H1 (cell line): ENCODE data around the gene RGS3. TPM values are rescaled to one million over a fixed set of nuclear protein-coding genes. Genes with fewer than 3 reads are reported as not detected.

ENCODE experiments used
- CTCF ChIA-PET: fragments of 300-600 bp; sonication (Branson Sonifier 250); formaldehyde crosslinking; loops from one replicate; lab custom pipeline; 2021; ENCODE audit not compliant: partially characterized antibody; lab: Charles Lee
- POLR2A ChIA-PET: fragments of 300-600 bp; sonication (Branson Sonifier 250); formaldehyde crosslinking; loops from one replicate; lab custom pipeline; 2021; ENCODE audit warnings: inconsistent platforms; ENCODE audit not compliant: partially characterized antibody; lab: Charles Lee
- DNase-seq, 2 experiments: peaks; one replicate each; pipeline versions ENCODE4 v3.0.0 to v3.0.0-alpha.2; 2010 to 2022; ENCODE audit warnings: low spot score in 2 of 2, low read depth in 1 of 2, mixed read lengths in 1 of 2
- FAIRE-seq: peaks from 2 replicates; lab custom pipeline; 2011; peaks lifted over from hg19 to GRCh38; lab: Jason Lieb, UNC
- H2AFZ ChIP-seq: 2 replicates; pipeline ENCODE4 v1.8.1; 2012; ENCODE audit warnings: low read length, inconsistent platforms
- H2AK5ac ChIP-seq: 2 replicates; pipeline ENCODE4 v1.6.1; 2013; ENCODE audit warnings: low read depth, low read length
- H2BK120ac ChIP-seq: replicated peaks from 2 replicates; pipeline ENCODE3; 2013; ENCODE audit warnings: low read depth, low read length, inconsistent platforms
- H2BK12ac ChIP-seq: 2 replicates; pipeline ENCODE4 v1.6.1; 2013; ENCODE audit warnings: low read depth, low read length
- H2BK15ac ChIP-seq: 2 replicates; pipeline ENCODE4 v1.6.1; 2013; ENCODE audit warnings: low read length
- H2BK20ac ChIP-seq: 2 replicates; pipeline ENCODE4 v1.6.1; 2013; ENCODE audit warnings: low read length
- H2BK5ac ChIP-seq: 2 replicates; pipeline ENCODE4 v1.6.1; 2013; ENCODE audit warnings: low read depth, low read length
- H3K14ac ChIP-seq: 2 replicates; pipeline ENCODE4 v1.6.1; 2013; ENCODE audit warnings: inconsistent platforms; ENCODE audit not compliant: insufficient read length
- H3K18ac ChIP-seq: 2 replicates; pipeline ENCODE4 v1.6.1; 2013; ENCODE audit warnings: low read length; ENCODE audit errors: extremely low read depth
- H3K23ac ChIP-seq: 2 replicates; pipeline ENCODE4 v1.6.1; 2013; ENCODE audit warnings: inconsistent platforms; ENCODE audit not compliant: insufficient read length
- H3K23me2 ChIP-seq: 2 replicates; pipeline ENCODE4 v1.6.1; 2013; ENCODE audit warnings: low read depth, low read length
- H3K27ac ChIP-seq: 2 replicates; pipeline ENCODE4 v1.6.1; 2011; ENCODE audit warnings: low read depth, low read length, inconsistent platforms
- H3K27me3 ChIP-seq, 4 experiments: replicated peaks in 1 of 4; 1 replicate in 1 of 4; 2 replicates in 3 of 4; pipeline versions ENCODE4 v1.6.1 to v1.8.1; 2011 to 2013; ENCODE audit warnings: low read length in 3 of 4, mild to moderate bottlenecking in 3 of 4, inconsistent platforms in 2 of 4, mixed read lengths in 2 of 4, moderate library complexity in 1 of 4; ENCODE audit not compliant: control insufficient read depth in 3 of 4, insufficient read depth in 3 of 4; ENCODE audit errors: extremely low read depth in 1 of 4
- H3K36me3 ChIP-seq, 4 experiments: 2 replicates each; pipeline versions ENCODE4 v1.6.1 to v1.8.1; 2011 to 2013; ENCODE audit warnings: mild to moderate bottlenecking in 4 of 4, low read length in 3 of 4, moderate library complexity in 2 of 4, control low read depth in 1 of 4, inconsistent platforms in 1 of 4; ENCODE audit not compliant: insufficient read depth in 4 of 4, control insufficient read depth in 2 of 4
- H3K4ac ChIP-seq: replicated peaks from 2 replicates; pipeline ENCODE3; 2013; ENCODE audit warnings: low read length, low read depth, mixed read lengths, inconsistent platforms; ENCODE audit not compliant: insufficient read length
- H3K4me1 ChIP-seq, 4 experiments: replicated peaks in 1 of 4; 1 replicate in 1 of 4; 2 replicates in 3 of 4; pipeline versions ENCODE4 v1.6.1 to v1.8.1; 2011 to 2013; ENCODE audit warnings: low read length in 3 of 4, inconsistent platforms in 2 of 4, mixed read lengths in 1 of 4; ENCODE audit not compliant: insufficient read depth in 4 of 4, control insufficient read depth in 3 of 4
- H3K4me2 ChIP-seq, 2 experiments: 2 replicates each; pipeline versions ENCODE4 v1.6.1 to v1.8.1; 2011 to 2013; ENCODE audit warnings: low read depth in 2 of 2, low read length in 2 of 2, control low read depth in 1 of 2, inconsistent platforms in 1 of 2, mild to moderate bottlenecking in 1 of 2; ENCODE audit not compliant: insufficient read depth in 1 of 2
- H3K4me3 ChIP-seq, 4 experiments: fragments of 200-600, 300-600 bp in 1 of 4; sonication (generic), shearing (Covaris generic), sonication (Bioruptor Twin) in 1 of 4; 2 replicates each; pipeline versions ENCODE4 v1.5.1 to v1.8.1; 2011 to 2016; ENCODE audit warnings: low read length in 4 of 4, low read depth in 3 of 4, control low read depth in 2 of 4, inconsistent platforms in 2 of 4, mild to moderate bottlenecking in 2 of 4, mixed read lengths in 1 of 4, moderate library complexity in 1 of 4; ENCODE audit not compliant: insufficient read depth in 2 of 4; ENCODE audit errors: extremely low read depth in 1 of 4
- H3K56ac ChIP-seq: replicated peaks from 2 replicates; pipeline ENCODE3; 2013; ENCODE audit warnings: low read depth, mild to moderate bottlenecking, mixed read lengths, low read length, inconsistent platforms; ENCODE audit not compliant: insufficient read length
- H3K79me1 ChIP-seq: 2 replicates; pipeline ENCODE4 v1.6.1; 2013; ENCODE audit warnings: low read depth, low read length, control low read depth
- H3K79me2 ChIP-seq, 2 experiments: 2 replicates each; pipeline versions ENCODE4 v1.6.1 to v1.8.1; 2012 to 2013; ENCODE audit warnings: low read length in 2 of 2, mild to moderate bottlenecking in 2 of 2, inconsistent platforms in 1 of 2; ENCODE audit not compliant: insufficient read depth in 2 of 2, control insufficient read depth in 1 of 2
- H3K9ac ChIP-seq, 4 experiments: replicated peaks in 1 of 4; 1 replicate in 1 of 4; 2 replicates in 3 of 4; pipeline versions ENCODE4 v1.6.1 to v1.8.1; 2011 to 2013; ENCODE audit warnings: low read depth in 3 of 4, low read length in 3 of 4, control low read depth in 2 of 4, mild to moderate bottlenecking in 2 of 4, moderate library complexity in 2 of 4, inconsistent platforms in 1 of 4; ENCODE audit errors: extremely low read depth in 1 of 4
- H3K9me3 ChIP-seq, 2 experiments: 2 replicates each; pipeline versions ENCODE4 v1.6.1 to v1.8.1; 2012 to 2013; ENCODE audit warnings: mild to moderate bottlenecking in 2 of 2, moderate library complexity in 2 of 2, control low read depth in 1 of 2, inconsistent platforms in 1 of 2, low read depth in 1 of 2, low read length in 1 of 2, mixed read lengths in 1 of 2; ENCODE audit not compliant: insufficient read depth in 2 of 2
- H4K20me1 ChIP-seq, 2 experiments: replicated peaks in 1 of 2; 2 replicates each; pipeline versions ENCODE3 to v1.8.1; 2011 to 2013; ENCODE audit warnings: inconsistent platforms in 2 of 2, low read length in 2 of 2, mild to moderate bottlenecking in 1 of 2; ENCODE audit not compliant: insufficient read depth in 2 of 2, control insufficient read depth in 1 of 2
- H4K5ac ChIP-seq: 2 replicates; pipeline ENCODE4 v1.6.1; 2013; ENCODE audit warnings: low read length, low read depth, mixed read lengths, inconsistent platforms; ENCODE audit not compliant: insufficient read length
- H4K8ac ChIP-seq: 2 replicates; pipeline ENCODE4 v1.8.0; 2013; ENCODE audit warnings: mild to moderate bottlenecking, moderate library complexity, low read length, inconsistent platforms; ENCODE audit not compliant: insufficient read depth; ENCODE audit errors: extremely low read depth
- H4K91ac ChIP-seq: replicated peaks from 2 replicates; pipeline ENCODE3; 2013; ENCODE audit warnings: low read length, mixed read lengths, inconsistent platforms; ENCODE audit not compliant: insufficient read length
- BRCA1 ChIP-seq: IDR thresholded peaks from 2 replicates; pipeline ENCODE4 v1.6.1; 2012; ENCODE audit warnings: low read depth, low read length, improper control_type of control experiment
- CBX5 ChIP-seq: fragments of 300-800, 300-1000 bp; sonication (generic); IDR thresholded peaks from 2 replicates; pipeline ENCODE4 v1.7.1; 2016; ENCODE audit warnings: antibody characterized with exemption, low read length, low read depth
- EGR1 ChIP-seq: IDR thresholded peaks from 2 replicates; pipeline ENCODE4 v1.6.1; 2011; ENCODE audit warnings: low read depth, low read length, borderline replicate concordance
- EP300 ChIP-seq, 2 experiments: IDR thresholded peaks; 1 replicate in 1 of 2; 2 replicates in 1 of 2; pipeline ENCODE4 v1.6.1; 2011 to 2012; ENCODE audit warnings: low read depth in 2 of 2, low read length in 2 of 2, mild to moderate bottlenecking in 2 of 2, borderline replicate concordance in 1 of 2, inconsistent platforms in 1 of 2, moderate library complexity in 1 of 2
- KDM1A ChIP-seq: fragments of 200-600, 300-600 bp; sonication (generic); IDR thresholded peaks from 2 replicates; pipeline ENCODE4 v1.7.1; 2016; ENCODE audit warnings: mild to moderate bottlenecking, low read length, borderline replicate concordance
- POLR2AphosphoS5 ChIP-seq: IDR thresholded peaks from 2 replicates; pipeline ENCODE4 v1.6.1; 2011; ENCODE audit warnings: low read depth, low read length
- RBBP5 ChIP-seq: IDR thresholded peaks from 2 replicates; pipeline ENCODE4 v1.7.1; 2012; ENCODE audit warnings: low read depth, mild to moderate bottlenecking, inconsistent platforms, low read length, moderate library complexity, borderline replicate concordance
- RFX5 ChIP-seq: IDR thresholded peaks from 2 replicates; pipeline ENCODE4 v1.6.1; 2011; ENCODE audit warnings: low read depth, low read length, improper control_type of control experiment, borderline replicate concordance
- RNF2 ChIP-seq: fragments of 200-900, 300-1000 bp; sonication (generic); IDR thresholded peaks from 2 replicates; pipeline ENCODE4 v1.7.1; 2016; ENCODE audit warnings: borderline replicate concordance, low read depth, mild to moderate bottlenecking, antibody characterized with exemption, low read length; ENCODE audit not compliant: poor library complexity, severe bottlenecking; ENCODE audit errors: missing control alignments
- RXRA ChIP-seq: IDR thresholded peaks from 2 replicates; pipeline ENCODE4 v1.6.1; 2011; ENCODE audit warnings: low read depth, mild to moderate bottlenecking, low read length, moderate library complexity; ENCODE audit not compliant: insufficient read depth
- WGBS, 2 experiments: shearing (Covaris generic) in 1 of 2; methylation state at CpG; one replicate each; pipeline versions ENCODE4 v1.1.6 to v1.1.7; 2013 to 2015; ENCODE audit warnings: low lambda C conversion rate in 2 of 2, mixed read lengths in 2 of 2, inconsistent platforms in 1 of 2, low coverage in 1 of 2, missing lambda C conversion rate in 1 of 2; ENCODE audit not compliant: insufficient replicate concordance in 2 of 2, insufficient coverage in 1 of 2, insufficient read length in 1 of 2; ENCODE audit errors: extremely low coverage in 1 of 2, missing lambda C conversion rate in 1 of 2; 5-methylcytosine and 5-hydroxymethylcytosine counted together
- polyA plus RNA-seq, 7 experiments: library from polyadenylated mRNA; depleted of rRNA in 3 of 7; stranded (reverse) in 5 of 7; unstranded in 2 of 7; fragments of >200 nt in 5 of 7; fragments of 200-250 nt in 2 of 7; gene quantifications; 1 replicate in 5 of 7; 2 replicates in 1 of 7; 4 replicates in 1 of 7; pipeline versions ENCODE4 v1.2.1 to v1.2.3, GENCODE V29; 2011 to 2013; ENCODE audit warnings: missing spikeins in 2 of 7, mixed read lengths in 2 of 7
- total RNA-seq: library from RNA; stranded (reverse); fragmentation: NEBNext Ultra II Directional; extraction: Animal tissue kit (Norgen Biotek cat#: 25700); gene quantifications from 2 replicates; pipeline ENCODE4 v1.2.1, GENCODE V29; 2021
- TF ChIP-seq, protein P1 (sequence below): IDR thresholded peaks from 2 replicates; pipeline ENCODE4 v1.6.1; 2011; ENCODE audit warnings: low read depth, mild to moderate bottlenecking, low read length; ENCODE audit not compliant: insufficient read depth

Gene RGS3
- total and polyA plus RNA-seq, 2 of the 8 experiments (the other 6 are each of a cell fraction or from before 2014, with no cell fraction given): 12.6 to 18.2 TPM

GRCh38 chr9:113538701-113539430, 75.3 kb downstream of the RGS3 start:
- Histone ChIP-seq H2BK12ac (no peak overlapping the region), H3K56ac (no peak overlapping the region), H2BK20ac (no peak overlapping the region), H3K4me1 (peaks cover 0 to 13% (median 7%) of the 10 kb centered on the region in 4 experiments; a peak in 5 of 7 replicates), H3K79me2 (no peaks in the 10 kb centered on the region), H3K4me2 (no peak overlapping the region), H4K5ac (no peak overlapping the region), H4K8ac (peak overlapping the region; percentile 10; the same call in 1 of the 2 replicates), H3K18ac (no peak overlapping the region), H3K4ac (no peak overlapping the region), H3K79me1 (no peaks in the 10 kb centered on the region), H3K23me2 (no peaks in the 10 kb centered on the region), H2BK15ac (no peak overlapping the region), H2AFZ (no peak overlapping the region), H4K91ac (no peak overlapping the region), H4K20me1 (no peaks in the 10 kb centered on the region), H2BK120ac (no peak overlapping the region), H3K27ac (no peak overlapping the region), H3K23ac (no peak overlapping the region), H3K9ac (no peak overlapping the region), H3K9me3 (no peaks in the 10 kb centered on the region), H3K4me3 (no peak overlapping the region), H3K36me3 (no peaks in the 10 kb centered on the region), H2AK5ac (no peak overlapping the region), H3K14ac (no peak overlapping the region), H2BK5ac (no peak overlapping the region), H3K27me3 (no peaks in the 10 kb centered on the region)
- FAIRE-seq (no peak), DNase-seq (no peak)
- 88% methylated on average over 14 of the region's 14 CpGs; no CpG with 5 or more reads in 1 of the 2 experiments for WGBS, 2 experiments
- POLR2A ChIA-PET: interaction anchor here (0.9 to 1.1 kb wide), 3 partner anchors 12 to 15 kb away, joined by 3 read pairs; no protein-coding TSS in a partner anchor
- CTCF ChIA-PET: interaction anchor here (0.7 to 9.1 kb wide), 6 partner anchors 11 to 117 kb away, joined by 3 to 50 read pairs (median 4); no protein-coding TSS in a partner anchor
- TF ChIP-seq KDM1A (no peak), BRCA1 (no peak), RFX5 (no peak), CBX5 (no peak), RNF2 (no peak), POLR2AphosphoS5 (no peak), EGR1 (no peak), RBBP5 (no peak), EP300 (IDR thresholded peaks at IDR 0.05; ENCODE audit: borderline replicate concordance in 1 of 2, low read depth in 2 of 2, low read length in 2 of 2) (no peak), RXRA (no peak)
- TF ChIP-seq, protein P1, sequence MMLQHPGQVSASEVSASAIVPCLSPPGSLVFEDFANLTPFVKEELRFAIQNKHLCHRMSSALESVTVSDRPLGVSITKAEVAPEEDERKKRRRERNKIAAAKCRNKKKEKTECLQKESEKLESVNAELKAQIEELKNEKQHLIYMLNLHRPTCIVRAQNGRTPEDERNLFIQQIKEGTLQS: no peak
